ENCODE results near the gene TM2D3.
"Not testable (repeated sequence)": the region's sequence is repeated elsewhere in the genome, so short reads cannot be mapped to it uniquely, and the experiment has no call there.

The TM2D3 gene

GRCh38 chr15:101654624-101655337, 2.6 kb upstream of the TM2D3 start:
- peak in 1 of 2 donors; percentile 54 for DNase-seq

GRCh38 chr15:101654171-101654570, 2.0 kb upstream of the TM2D3 start:
- DNase-seq: no peak

- DNase-seq: no peak
These were observed 727 bp upstream of the TM2D3 start for GRCh38 chr15:101652786-101653430.

- no peak for DNase-seq
These were observed 555 bp downstream of the TM2D3 start for GRCh38 chr15:101651554-101652097.

- no peak for DNase-seq
These were observed 2.0 kb downstream of the TM2D3 start for GRCh38 chr15:101650145-101650544.

- no peak for DNase-seq
These were observed 3.8 kb downstream of the TM2D3 start for GRCh38 chr15:101648356-101648755.

- no peak for DNase-seq
These were observed 4.9 kb downstream of the TM2D3 start for GRCh38 chr15:101647251-101647650.

GRCh38 chr15:101646672-101647071, 5.5 kb downstream of the TM2D3 start:
- no peak for DNase-seq

GRCh38 chr15:101642361-101642760, 9.8 kb downstream of the TM2D3 start:
- DNase-seq: no peak

- DNase-seq: peak; percentile 59 to 82
These were observed 10.3 kb downstream of the TM2D3 start for GRCh38 chr15:101641894-101642293.

GRCh38 chr15:101641129-101641764, 10.9 kb downstream of the TM2D3 start:
- DNase-seq: peak; percentile 82 to 83

GRCh38 chr15:101639667-101640066, 12.5 kb downstream of the TM2D3 start:
- DNase-seq: no peak

- DNase-seq: no peak
These were observed 14.3 kb downstream of the TM2D3 start for GRCh38 chr15:101637919-101638318.

- DNase-seq: no peak
These were observed 14.7 kb downstream of the TM2D3 start for GRCh38 chr15:101637516-101637915.

- DNase-seq: no peak
These were observed 15.1 kb downstream of the TM2D3 start for GRCh38 chr15:101637038-101637437.

- DNase-seq: no peak
These were observed 16.0 kb downstream of the TM2D3 start for GRCh38 chr15:101635944-101636727.

- no peak for DNase-seq
These were observed 18.8 kb downstream of the TM2D3 start for GRCh38 chr15:101633356-101633755.

- DNase-seq: not testable (repeated sequence)
These were observed 25.5 kb downstream of the TM2D3 start for GRCh38 chr15:101626729-101627128.

GRCh38 chr15:101625980-101626379, 26.2 kb downstream of the TM2D3 start:
- no peak for DNase-seq

GRCh38 chr15:101625184-101625583, 27.0 kb downstream of the TM2D3 start:
- peak in 1 of 2 donors; percentile 31 for DNase-seq

- DNase-seq: no peak
These were observed 28.5 kb downstream of the TM2D3 start for GRCh38 chr15:101623367-101624304.

- no peak for DNase-seq
These were observed 30.2 kb downstream of the TM2D3 start for GRCh38 chr15:101621961-101622360.

All from CD4-positive, alpha-beta T cell treated with Interleukin-4 for 1 hour (primary cell).